Measurements from ENCODE around the gene MRPS33.

MRPS33 gene

GRCh38 chr7:140989068-140989467, 25.7 kb downstream of the MRPS33 start:
- Histone ChIP-seq H3K4me3 (ENCODE audit: insufficient read depth, low read depth, low read length, poor library complexity, severe bottlenecking) (no peak overlapping the region), H3K36me3 (ENCODE audit: control insufficient read depth, insufficient read depth, low read length) (no peaks in the 10 kb centered on the region), H3K27me3 (replicated peaks; ENCODE audit: control insufficient read depth, insufficient read depth, low read length, poor library complexity, severe bottlenecking) (no peaks in the 10 kb centered on the region), H3K9me3 (ENCODE audit: control insufficient read depth, low read length) (peaks cover 2% of the 10 kb centered on the region), H3K27ac (ENCODE audit: insufficient read depth, low read length, poor library complexity, severe bottlenecking) (no peak overlapping the region), H3K4me1 (ENCODE audit: control insufficient read depth, insufficient read depth, low read length, poor library complexity, severe bottlenecking) (no peaks in the 10 kb centered on the region)
- no peak for DNase-seq

GRCh38 chr7:140983802-140984201, 30.9 kb downstream of the MRPS33 start:
- Histone ChIP-seq H3K4me1 (ENCODE audit: control insufficient read depth, insufficient read depth, low read length, poor library complexity, severe bottlenecking) (no peaks in the 10 kb centered on the region), H3K36me3 (ENCODE audit: control insufficient read depth, insufficient read depth, low read length) (no peaks in the 10 kb centered on the region), H3K27me3 (replicated peaks; ENCODE audit: control insufficient read depth, insufficient read depth, low read length, poor library complexity, severe bottlenecking) (no peaks in the 10 kb centered on the region), H3K4me3 (ENCODE audit: insufficient read depth, low read depth, low read length, poor library complexity, severe bottlenecking) (no peak overlapping the region), H3K27ac (ENCODE audit: insufficient read depth, low read length, poor library complexity, severe bottlenecking) (no peak overlapping the region), H3K9me3 (ENCODE audit: control insufficient read depth, low read length) (peaks cover 4% of the 10 kb centered on the region)
- no peak for DNase-seq

- H3K4me3 ChIP-seq (ENCODE audit: insufficient read depth, low read depth, low read length, poor library complexity, severe bottlenecking), result no peak overlapping the region
- no peaks in the 10 kb centered on the region for H3K4me1 ChIP-seq (ENCODE audit: control insufficient read depth, insufficient read depth, low read length, poor library complexity, severe bottlenecking)
- H3K36me3 ChIP-seq (ENCODE audit: control insufficient read depth, insufficient read depth, low read length), result no peaks in the 10 kb centered on the region
- peaks cover 4% of the 10 kb centered on the region for H3K9me3 ChIP-seq (ENCODE audit: control insufficient read depth, low read length)
- no peak for DNase-seq
- H3K27me3 ChIP-seq (replicated peaks; ENCODE audit: control insufficient read depth, insufficient read depth, low read length, poor library complexity, severe bottlenecking), result no peaks in the 10 kb centered on the region
- H3K27ac ChIP-seq (ENCODE audit: insufficient read depth, low read length, poor library complexity, severe bottlenecking), result no peak overlapping the region
Measured at GRCh38 chr7:140982508-140982907, 32.2 kb downstream of the MRPS33 start.

- DNase-seq, result no peak
- Histone ChIP-seq H3K4me3 (ENCODE audit: insufficient read depth, low read depth, low read length, poor library complexity, severe bottlenecking) (no peak overlapping the region), H3K27ac (ENCODE audit: insufficient read depth, low read length, poor library complexity, severe bottlenecking) (no peak overlapping the region), H3K9me3 (ENCODE audit: control insufficient read depth, low read length) (peaks cover 4% of the 10 kb centered on the region), H3K36me3 (ENCODE audit: control insufficient read depth, insufficient read depth, low read length) (no peaks in the 10 kb centered on the region), H3K27me3 (replicated peaks; ENCODE audit: control insufficient read depth, insufficient read depth, low read length, poor library complexity, severe bottlenecking) (no peaks in the 10 kb centered on the region), H3K4me1 (ENCODE audit: control insufficient read depth, insufficient read depth, low read length, poor library complexity, severe bottlenecking) (no peaks in the 10 kb centered on the region)
Measured at GRCh38 chr7:140981951-140982350, 32.8 kb downstream of the MRPS33 start.

- Histone ChIP-seq H3K4me1 (ENCODE audit: control insufficient read depth, insufficient read depth, low read length, poor library complexity, severe bottlenecking) (no peaks in the 10 kb centered on the region), H3K4me3 (ENCODE audit: insufficient read depth, low read depth, low read length, poor library complexity, severe bottlenecking) (no peak overlapping the region), H3K27me3 (replicated peaks; ENCODE audit: control insufficient read depth, insufficient read depth, low read length, poor library complexity, severe bottlenecking) (no peaks in the 10 kb centered on the region), H3K9me3 (ENCODE audit: control insufficient read depth, low read length) (no peaks in the 10 kb centered on the region), H3K36me3 (ENCODE audit: control insufficient read depth, insufficient read depth, low read length) (no peaks in the 10 kb centered on the region), H3K27ac (ENCODE audit: insufficient read depth, low read length, poor library complexity, severe bottlenecking) (no peak overlapping the region)
- DNase-seq, result no peak
Measured at GRCh38 chr7:140977741-140978140, 37.0 kb downstream of the MRPS33 start.

- no peak overlapping the region for H3K27ac ChIP-seq (ENCODE audit: insufficient read depth, low read length, poor library complexity, severe bottlenecking)
- no peaks in the 10 kb centered on the region for H3K9me3 ChIP-seq (ENCODE audit: control insufficient read depth, low read length)
- no peak for DNase-seq
- no peak overlapping the region for H3K4me3 ChIP-seq (ENCODE audit: insufficient read depth, low read depth, low read length, poor library complexity, severe bottlenecking)
- H3K27me3 ChIP-seq (replicated peaks; ENCODE audit: control insufficient read depth, insufficient read depth, low read length, poor library complexity, severe bottlenecking), result no peaks in the 10 kb centered on the region
- no peaks in the 10 kb centered on the region for H3K4me1 ChIP-seq (ENCODE audit: control insufficient read depth, insufficient read depth, low read length, poor library complexity, severe bottlenecking)
- H3K36me3 ChIP-seq (ENCODE audit: control insufficient read depth, insufficient read depth, low read length), result no peaks in the 10 kb centered on the region
Measured at GRCh38 chr7:140972876-140973829, 41.6 kb downstream of the MRPS33 start.

GRCh38 chr7:140972344-140972743, 42.4 kb downstream of the MRPS33 start:
- no peak overlapping the region for H3K4me3 ChIP-seq (ENCODE audit: insufficient read depth, low read depth, low read length, poor library complexity, severe bottlenecking)
- no peaks in the 10 kb centered on the region for H3K36me3 ChIP-seq (ENCODE audit: control insufficient read depth, insufficient read depth, low read length)
- no peaks in the 10 kb centered on the region for H3K9me3 ChIP-seq (ENCODE audit: control insufficient read depth, low read length)
- no peak overlapping the region for H3K27ac ChIP-seq (ENCODE audit: insufficient read depth, low read length, poor library complexity, severe bottlenecking)
- no peaks in the 10 kb centered on the region for H3K27me3 ChIP-seq (replicated peaks; ENCODE audit: control insufficient read depth, insufficient read depth, low read length, poor library complexity, severe bottlenecking)
- H3K4me1 ChIP-seq (ENCODE audit: control insufficient read depth, insufficient read depth, low read length, poor library complexity, severe bottlenecking), result no peaks in the 10 kb centered on the region
- no peak for DNase-seq

- H3K27ac ChIP-seq (ENCODE audit: insufficient read depth, low read length, poor library complexity, severe bottlenecking), result no peak overlapping the region
- H3K4me1 ChIP-seq (ENCODE audit: control insufficient read depth, insufficient read depth, low read length, poor library complexity, severe bottlenecking), result no peaks in the 10 kb centered on the region
- no peaks in the 10 kb centered on the region for H3K27me3 ChIP-seq (replicated peaks; ENCODE audit: control insufficient read depth, insufficient read depth, low read length, poor library complexity, severe bottlenecking)
- no peak for DNase-seq
- H3K36me3 ChIP-seq (ENCODE audit: control insufficient read depth, insufficient read depth, low read length), result no peaks in the 10 kb centered on the region
- H3K9me3 ChIP-seq (ENCODE audit: control insufficient read depth, low read length), result no peaks in the 10 kb centered on the region
- no peak overlapping the region for H3K4me3 ChIP-seq (ENCODE audit: insufficient read depth, low read depth, low read length, poor library complexity, severe bottlenecking)
Measured at GRCh38 chr7:140967438-140967837, 47.3 kb downstream of the MRPS33 start.

GRCh38 chr7:140966561-140967233, 48.1 kb downstream of the MRPS33 start:
- no peaks in the 10 kb centered on the region for H3K9me3 ChIP-seq (ENCODE audit: control insufficient read depth, low read length)
- no peak overlapping the region for H3K27ac ChIP-seq (ENCODE audit: insufficient read depth, low read length, poor library complexity, severe bottlenecking)
- no peak overlapping the region for H3K4me3 ChIP-seq (ENCODE audit: insufficient read depth, low read depth, low read length, poor library complexity, severe bottlenecking)
- no peaks in the 10 kb centered on the region for H3K4me1 ChIP-seq (ENCODE audit: control insufficient read depth, insufficient read depth, low read length, poor library complexity, severe bottlenecking)
- H3K36me3 ChIP-seq (ENCODE audit: control insufficient read depth, insufficient read depth, low read length), result no peaks in the 10 kb centered on the region
- H3K27me3 ChIP-seq (replicated peaks; ENCODE audit: control insufficient read depth, insufficient read depth, low read length, poor library complexity, severe bottlenecking), result no peaks in the 10 kb centered on the region
- no peak for DNase-seq

GRCh38 chr7:140961117-140961516, 53.6 kb downstream of the MRPS33 start:
- Histone ChIP-seq H3K36me3 (ENCODE audit: control insufficient read depth, insufficient read depth, low read length) (no peaks in the 10 kb centered on the region), H3K27ac (ENCODE audit: insufficient read depth, low read length, poor library complexity, severe bottlenecking) (no peak overlapping the region), H3K27me3 (replicated peaks; ENCODE audit: control insufficient read depth, insufficient read depth, low read length, poor library complexity, severe bottlenecking) (no peaks in the 10 kb centered on the region), H3K4me3 (ENCODE audit: insufficient read depth, low read depth, low read length, poor library complexity, severe bottlenecking) (no peak overlapping the region), H3K9me3 (ENCODE audit: control insufficient read depth, low read length) (no peaks in the 10 kb centered on the region), H3K4me1 (ENCODE audit: control insufficient read depth, insufficient read depth, low read length, poor library complexity, severe bottlenecking) (no peaks in the 10 kb centered on the region)
- DNase-seq, result no peak

Data from effector memory CD4-positive, alpha-beta T cell (primary cell).